Measurements from ENCODE around the gene KRTCAP2. TPM values are rescaled to one million over a fixed set of nuclear protein-coding genes. Genes with fewer than 3 reads are reported as not detected.

The KRTCAP2 gene
- total and polyA plus RNA-seq, 4 donors = 49.8 to 224 (median 99.8) TPM

DNA sequence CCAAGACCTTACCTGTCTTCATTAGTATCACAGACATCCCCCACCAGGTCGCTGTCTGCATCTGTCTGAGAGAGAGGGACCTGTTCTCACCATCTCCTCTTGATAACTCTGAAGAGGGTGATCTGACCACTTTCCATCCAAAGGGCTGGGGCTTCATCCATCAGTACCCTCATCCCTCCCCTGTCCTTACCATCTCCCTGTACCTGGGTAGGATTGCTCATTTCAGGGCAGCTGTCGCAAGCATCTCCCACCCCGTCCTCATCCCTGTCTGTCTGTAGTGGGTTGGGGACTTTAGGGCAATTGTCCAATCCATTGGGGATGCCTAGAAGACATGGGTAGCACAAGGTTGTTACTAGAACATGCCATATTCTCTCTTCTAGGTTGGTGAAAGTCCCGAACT is 26.7 kb upstream of the KRTCAP2 start:
- TF ChIP-seq, protein P1, sequence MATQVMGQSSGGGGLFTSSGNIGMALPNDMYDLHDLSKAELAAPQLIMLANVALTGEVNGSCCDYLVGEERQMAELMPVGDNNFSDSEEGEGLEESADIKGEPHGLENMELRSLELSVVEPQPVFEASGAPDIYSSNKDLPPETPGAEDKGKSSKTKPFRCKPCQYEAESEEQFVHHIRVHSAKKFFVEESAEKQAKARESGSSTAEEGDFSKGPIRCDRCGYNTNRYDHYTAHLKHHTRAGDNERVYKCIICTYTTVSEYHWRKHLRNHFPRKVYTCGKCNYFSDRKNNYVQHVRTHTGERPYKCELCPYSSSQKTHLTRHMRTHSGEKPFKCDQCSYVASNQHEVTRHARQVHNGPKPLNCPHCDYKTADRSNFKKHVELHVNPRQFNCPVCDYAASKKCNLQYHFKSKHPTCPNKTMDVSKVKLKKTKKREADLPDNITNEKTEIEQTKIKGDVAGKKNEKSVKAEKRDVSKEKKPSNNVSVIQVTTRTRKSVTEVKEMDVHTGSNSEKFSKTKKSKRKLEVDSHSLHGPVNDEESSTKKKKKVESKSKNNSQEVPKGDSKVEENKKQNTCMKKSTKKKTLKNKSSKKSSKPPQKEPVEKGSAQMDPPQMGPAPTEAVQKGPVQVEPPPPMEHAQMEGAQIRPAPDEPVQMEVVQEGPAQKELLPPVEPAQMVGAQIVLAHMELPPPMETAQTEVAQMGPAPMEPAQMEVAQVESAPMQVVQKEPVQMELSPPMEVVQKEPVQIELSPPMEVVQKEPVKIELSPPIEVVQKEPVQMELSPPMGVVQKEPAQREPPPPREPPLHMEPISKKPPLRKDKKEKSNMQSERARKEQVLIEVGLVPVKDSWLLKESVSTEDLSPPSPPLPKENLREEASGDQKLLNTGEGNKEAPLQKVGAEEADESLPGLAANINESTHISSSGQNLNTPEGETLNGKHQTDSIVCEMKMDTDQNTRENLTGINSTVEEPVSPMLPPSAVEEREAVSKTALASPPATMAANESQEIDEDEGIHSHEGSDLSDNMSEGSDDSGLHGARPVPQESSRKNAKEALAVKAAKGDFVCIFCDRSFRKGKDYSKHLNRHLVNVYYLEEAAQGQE (IDR thresholded peaks at IDR 0.05) = no peak
- TF ChIP-seq YY1 (IDR thresholded peaks at IDR 0.05) = no peak
- no peak for TF ChIP-seq TAF1 (conservative IDR thresholded peaks at IDR 0.05)
- no peak for TF ChIP-seq HNF4A (conservative IDR thresholded peaks at IDR 0.05)
- TF ChIP-seq FOXA1 (IDR thresholded peaks at IDR 0.05) = no peak
- TF ChIP-seq ZBTB33 (IDR thresholded peaks at IDR 0.05) = no peak
- no peak for TF ChIP-seq NR2F2 (IDR thresholded peaks at IDR 0.05)
- no peak for TF ChIP-seq JUND (IDR thresholded peaks at IDR 0.05)
- TF ChIP-seq MAX (IDR thresholded peaks at IDR 0.05) = no peak
- TF ChIP-seq RXRA (IDR thresholded peaks at IDR 0.05) = no peak
- TF ChIP-seq FOXA2 (IDR thresholded peaks at IDR 0.05) = no peak
- no peak for TF ChIP-seq SP1 (IDR thresholded peaks at IDR 0.05)
- TF ChIP-seq RAD21 (IDR thresholded peaks at IDR 0.05) = no peak
- TF ChIP-seq, protein P2, sequence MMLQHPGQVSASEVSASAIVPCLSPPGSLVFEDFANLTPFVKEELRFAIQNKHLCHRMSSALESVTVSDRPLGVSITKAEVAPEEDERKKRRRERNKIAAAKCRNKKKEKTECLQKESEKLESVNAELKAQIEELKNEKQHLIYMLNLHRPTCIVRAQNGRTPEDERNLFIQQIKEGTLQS (IDR thresholded peaks at IDR 0.05) = no peak
- TF ChIP-seq CTCF (IDR thresholded peaks at IDR 0.05; ENCODE audit: low read depth, low read length, missing input control) = no peak
- TF ChIP-seq HNF4G (IDR thresholded peaks at IDR 0.05) = no peak
- Histone ChIP-seq H3K4me3 (ENCODE audit: low read depth in 1 of 3, low read length in 3 of 3) (no peak overlapping the region), H3K9ac (ENCODE audit: low read depth in 1 of 2, low read length in 2 of 2) (no peak overlapping the region), H3K27ac (ENCODE audit: low read depth in 1 of 2, low read length in 2 of 2) (no peak overlapping the region), H3K36me3 (ENCODE audit: control insufficient read depth in 4 of 4, insufficient read depth in 3 of 4, low read depth in 1 of 4, low read length in 3 of 4) (peaks cover 0 to 5% (median 0%) of the 10 kb centered on the region in 4 donors), H3K4me1 (ENCODE audit: control insufficient read depth in 4 of 4, insufficient read depth in 4 of 4, low read length in 3 of 4) (peaks cover 0 to 2% (median 0%) of the 10 kb centered on the region in 4 donors), H3K9me3 (ENCODE audit: control insufficient read depth in 4 of 4, low read length in 3 of 4) (no peaks in the 10 kb centered on the region), H3K27me3 (ENCODE audit: control insufficient read depth in 4 of 4, insufficient read depth in 4 of 4, low read length in 3 of 4) (no peaks in the 10 kb centered on the region)
- DNase-seq (ENCODE audit: low spot score) = no peak
- WGBS = 89% methylated on average over 4 of the region's 4 CpGs

GRCh38 chr1:155198547-155198906 is 25.4 kb upstream of the KRTCAP2 start:
- TF ChIP-seq YY1 (IDR thresholded peaks at IDR 0.05) = no peak
- TF ChIP-seq CTCF (IDR thresholded peaks at IDR 0.05; ENCODE audit: low read depth, low read length, missing input control) = no peak
- TF ChIP-seq RAD21 (IDR thresholded peaks at IDR 0.05) = no peak
- TF ChIP-seq, protein P2 (IDR thresholded peaks at IDR 0.05) = no peak
- TF ChIP-seq JUND (IDR thresholded peaks at IDR 0.05) = no peak
- no peak for TF ChIP-seq MAX (IDR thresholded peaks at IDR 0.05)
- TF ChIP-seq FOXA1 (IDR thresholded peaks at IDR 0.05) = no peak
- WGBS = 97% methylated on average over 3 of the region's 3 CpGs
- DNase-seq (ENCODE audit: low spot score) = no peak
- peaks cover 0 to 5% (median 0%) of the 10 kb centered on the region in 4 donors for H3K36me3 ChIP-seq (ENCODE audit: control insufficient read depth in 4 of 4, insufficient read depth in 3 of 4, low read depth in 1 of 4, low read length in 3 of 4)
- peaks cover 0 to 4% (median 0%) of the 10 kb centered on the region in 4 donors for H3K27me3 ChIP-seq (ENCODE audit: control insufficient read depth in 4 of 4, insufficient read depth in 4 of 4, low read length in 3 of 4)
- no peak overlapping the region for H3K27ac ChIP-seq (ENCODE audit: low read depth in 1 of 2, low read length in 2 of 2)
- H3K4me3 ChIP-seq (ENCODE audit: low read depth in 1 of 3, low read length in 3 of 3) = no peak overlapping the region
- no peaks in the 10 kb centered on the region for H3K9me3 ChIP-seq (ENCODE audit: control insufficient read depth in 4 of 4, low read length in 3 of 4)
- peaks cover 5 to 14% (median 8%) of the 10 kb centered on the region in 4 donors for H3K4me1 ChIP-seq (ENCODE audit: control insufficient read depth in 4 of 4, insufficient read depth in 4 of 4, low read length in 3 of 4)
- H3K9ac ChIP-seq (ENCODE audit: low read depth in 1 of 2, low read length in 2 of 2) = no peak overlapping the region
